NCI-H1930 (cell line): ENCODE data around the gene PRR20G.
"Not testable (repeated sequence)": the region's sequence is repeated elsewhere in the genome, so short reads cannot be mapped to it uniquely, and the experiment has no call there.

ENCODE experiments used
- DNase-seq, 2 experiments: peaks; one replicate each; lab custom pipeline; 2025; lab: John Stamatoyannopoulos, UW

PRR20G gene

DNA sequence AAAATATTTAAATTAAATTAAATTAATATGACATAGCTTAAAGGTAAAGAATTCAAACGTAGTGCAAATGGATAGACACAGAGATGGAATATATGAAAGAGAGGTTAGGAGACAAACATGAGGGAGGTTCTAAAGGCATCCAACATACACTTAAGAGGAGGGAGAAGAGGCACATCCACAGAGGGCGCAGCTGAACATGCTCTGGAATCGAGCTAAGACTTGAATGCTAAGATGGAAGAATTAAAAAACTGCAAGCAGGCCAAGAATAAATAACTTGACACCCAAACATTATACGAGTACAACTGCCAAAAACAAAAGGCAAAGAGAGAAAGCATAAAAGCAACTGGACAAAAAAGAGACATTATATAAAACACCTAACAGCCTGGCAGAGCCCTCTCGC lies 9.1 kb upstream of the PRR20G start:
- DNase-seq, result no peak

DNA sequence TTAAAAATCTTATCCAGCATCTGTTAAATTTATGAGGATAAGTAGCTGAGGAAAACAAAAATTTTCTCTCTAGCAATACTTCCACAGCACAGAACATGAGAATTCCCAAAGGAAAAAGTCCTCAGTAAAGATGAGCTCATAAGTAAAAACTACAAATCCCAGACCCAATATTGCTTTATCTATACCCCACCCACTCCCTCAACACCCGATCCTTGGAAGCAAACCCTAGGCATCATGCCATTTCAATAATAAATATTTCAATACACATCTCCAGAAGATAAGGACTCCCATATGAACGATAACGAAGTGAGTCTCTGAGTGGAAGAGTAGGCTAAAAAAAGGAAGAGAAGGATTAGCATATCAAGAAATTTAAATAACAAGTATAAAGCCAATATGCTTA lies 8.3 kb upstream of the PRR20G start:
- no peak for DNase-seq

- not testable (repeated sequence) for DNase-seq
These were observed 5.8 kb upstream of the PRR20G start for GRCh38 chr3:127293650-127294049.

DNA sequence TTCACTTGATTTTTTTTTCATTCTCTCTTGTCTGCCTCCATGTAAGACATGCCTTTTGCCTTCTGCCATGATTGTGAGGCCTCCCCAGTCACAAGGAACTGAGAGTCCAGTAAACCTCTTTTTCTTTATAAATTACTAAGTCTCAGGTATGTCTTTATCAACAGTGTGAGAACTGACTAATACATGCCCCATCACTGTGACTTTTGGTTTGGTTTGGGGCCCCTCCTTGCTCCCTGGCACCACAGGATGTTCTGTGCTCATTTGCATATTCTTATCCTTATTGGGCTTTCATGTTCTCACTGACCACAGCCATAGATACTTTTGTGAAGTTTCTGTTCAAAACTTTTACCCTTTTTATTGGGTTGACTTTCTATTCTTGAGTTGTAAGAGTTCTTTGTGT lies 3.8 kb upstream of the PRR20G start:
- DNase-seq, result no peak

- no peak for DNase-seq
These were observed 3.3 kb upstream of the PRR20G start for GRCh38 chr3:127291114-127291513.

- DNase-seq, result no peak
These were observed 2.1 kb upstream of the PRR20G start for GRCh38 chr3:127289706-127290575.

GRCh38 chr3:127288921-127289705 lies 1.3 kb upstream of the PRR20G start:
- DNase-seq, result no peak

GRCh38 chr3:127288343-127288742 lies 497 bp upstream of the PRR20G start:
- DNase-seq, result no peak

GRCh38 chr3:127286571-127287140 lies 1.2 kb downstream of the PRR20G start:
- DNase-seq, result no peak

DNA sequence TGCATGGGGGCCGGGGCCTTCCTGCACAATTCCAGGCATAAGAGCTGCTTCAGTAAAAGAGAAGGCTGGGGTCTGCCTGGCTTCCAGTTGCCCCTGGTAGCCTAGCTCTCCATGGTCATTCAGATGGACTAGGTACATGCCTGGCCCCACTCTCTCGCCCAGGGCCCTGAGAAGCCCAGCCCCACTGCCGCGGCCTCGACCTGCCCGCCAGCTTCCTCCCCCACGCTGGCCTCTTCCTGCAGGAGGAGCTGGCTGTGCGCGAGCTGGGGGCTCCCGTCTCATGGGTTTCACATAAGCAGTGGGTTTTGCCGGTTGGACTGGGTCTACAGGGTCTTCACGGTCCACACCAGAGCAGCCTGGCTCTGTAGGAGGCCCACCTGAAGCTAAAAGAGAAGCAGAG lies 3.6 kb downstream of the PRR20G start:
- no peak for DNase-seq

GRCh38 chr3:127277561-127277960 lies 10.3 kb downstream of the PRR20G start:
- no peak for DNase-seq

- no peak for DNase-seq
These were observed 10.9 kb downstream of the PRR20G start for GRCh38 chr3:127276995-127277394.

DNA sequence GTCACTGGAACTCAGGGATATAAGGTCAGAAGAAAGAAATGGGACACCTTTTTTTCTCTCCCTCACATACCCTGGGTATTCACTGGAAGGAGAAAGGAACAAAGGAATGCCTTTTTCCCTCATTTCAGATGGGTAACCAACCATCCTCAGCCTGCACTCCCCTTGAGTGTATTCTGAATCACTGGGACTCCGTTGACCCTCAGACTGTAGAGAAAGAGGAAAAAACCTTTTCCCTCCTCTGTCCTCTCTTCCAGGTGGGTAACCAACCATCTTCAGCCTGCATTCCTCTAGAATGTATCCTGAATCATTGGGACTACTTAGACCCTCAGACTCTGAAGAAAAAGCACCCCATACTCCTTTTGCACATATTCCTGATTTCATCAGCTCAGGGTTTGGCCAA lies 11.4 kb downstream of the PRR20G start:
- no peak for DNase-seq

DNA sequence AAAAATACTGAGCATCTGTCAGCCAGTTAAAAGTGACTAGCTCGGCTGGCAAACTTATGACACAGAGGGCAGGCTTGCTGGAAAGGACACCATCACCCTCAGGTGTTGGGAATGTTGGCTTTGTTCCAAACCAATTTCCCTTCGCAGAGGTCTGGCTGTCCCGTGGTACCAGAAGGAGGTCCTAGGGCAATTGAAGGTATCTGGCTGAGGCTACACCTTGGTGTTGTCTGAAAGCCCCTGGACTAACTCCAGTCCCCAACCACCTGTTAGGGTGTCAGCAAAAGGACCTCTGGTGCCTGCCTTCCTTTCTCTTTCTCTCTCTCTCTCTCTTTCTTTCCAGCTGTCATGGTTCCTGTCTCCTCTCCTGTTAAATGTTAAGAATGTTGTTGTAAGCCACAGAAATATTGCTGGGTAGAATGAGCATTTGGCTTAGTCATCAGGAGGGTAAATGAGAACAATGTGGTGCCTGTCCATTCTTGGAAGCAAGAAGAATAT lies 12.5 kb downstream of the PRR20G start:
- DNase-seq, result no peak

GRCh38 chr3:127274200-127274760 lies 13.6 kb downstream of the PRR20G start:
- DNase-seq, result no peak

- DNase-seq, result no peak
These were observed 14.6 kb downstream of the PRR20G start for GRCh38 chr3:127273206-127273605.

DNA sequence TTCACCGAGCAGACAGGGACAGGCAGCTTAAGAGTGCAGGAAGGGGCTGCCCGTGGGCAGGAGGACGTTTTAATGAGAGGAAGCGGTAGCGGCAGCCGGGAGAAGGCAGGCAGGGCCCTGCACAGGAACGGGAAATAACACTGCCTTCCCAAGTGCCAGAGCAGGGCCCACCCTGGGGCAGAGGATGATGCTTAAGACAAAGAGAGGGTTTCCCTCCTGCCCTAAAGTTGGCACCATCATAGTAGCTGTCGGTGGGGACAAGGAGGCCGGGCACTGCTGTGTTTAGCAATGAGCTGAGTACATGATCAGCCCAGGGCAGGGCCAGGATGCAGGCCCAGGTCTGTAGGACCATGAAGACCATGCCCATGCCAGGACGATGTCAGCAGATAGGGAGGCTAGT lies 21.7 kb downstream of the PRR20G start:
- DNase-seq, result no peak

- no peak for DNase-seq
These were observed 22.3 kb downstream of the PRR20G start for GRCh38 chr3:127265581-127265981.

DNA sequence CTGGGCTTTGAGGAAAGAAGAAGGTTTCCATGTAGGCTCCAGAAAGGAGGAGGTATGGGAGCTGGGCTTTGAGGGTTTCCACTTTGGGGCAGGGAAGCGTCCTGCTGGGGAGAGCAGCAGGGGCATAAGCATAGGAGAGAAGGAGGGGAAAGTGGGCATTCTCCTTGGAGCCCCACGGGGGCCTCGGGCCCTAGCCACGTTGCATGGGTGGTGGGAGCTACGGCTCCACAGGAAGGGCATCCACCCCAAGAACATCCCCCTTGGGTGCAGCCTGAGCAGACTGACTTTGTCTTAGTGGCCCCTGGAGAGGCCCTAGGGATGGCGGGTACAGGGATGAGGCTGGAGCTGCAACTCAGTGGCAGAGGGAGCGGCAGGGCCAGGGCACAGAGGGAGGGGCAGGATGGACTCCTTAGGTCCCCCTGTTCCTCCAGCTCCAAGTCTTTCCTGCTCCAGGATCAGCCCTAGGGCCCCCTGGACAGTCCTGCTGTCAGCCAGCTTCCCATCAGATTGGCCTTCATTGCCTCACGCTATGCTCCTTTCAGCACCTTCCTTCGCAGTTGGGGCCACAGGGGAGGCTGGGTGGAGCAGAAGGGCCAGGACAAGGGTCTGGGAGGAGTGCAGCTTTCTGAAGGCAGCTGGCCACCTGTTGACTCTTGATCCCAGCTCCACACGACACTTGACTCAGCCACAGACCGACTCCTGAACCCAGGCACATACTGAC lies 22.9 kb downstream of the PRR20G start:
- no peak for DNase-seq

DNA sequence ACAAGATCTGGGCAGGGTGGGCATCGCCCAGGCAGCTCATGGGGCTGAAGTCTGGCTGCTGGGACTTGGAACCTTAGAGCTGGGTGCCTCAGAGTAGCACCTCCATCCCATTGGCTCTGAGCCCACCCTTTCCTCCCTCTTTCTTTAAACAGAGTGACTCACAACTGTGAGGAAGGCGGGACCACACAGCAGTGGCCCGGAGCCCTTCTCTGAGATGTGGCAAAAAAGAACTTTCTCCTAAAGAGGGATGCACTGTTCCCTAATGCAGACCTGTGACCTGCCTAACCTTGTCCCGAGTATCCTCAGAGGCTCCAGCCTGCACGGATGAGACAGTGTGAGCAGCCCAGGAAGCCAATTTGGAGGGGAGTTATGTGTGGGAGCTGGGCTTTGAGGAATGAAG lies 23.6 kb downstream of the PRR20G start:
- no peak for DNase-seq

GRCh38 chr3:127263586-127264231 lies 24.1 kb downstream of the PRR20G start:
- no peak for DNase-seq
